Endothelial cell of umbilical vein (primary cell): ENCODE data around the gene TRPM8. TPM values are rescaled to one million over a fixed set of nuclear protein-coding genes. Genes with fewer than 3 reads are reported as not detected.

Source experiments
- BruUV-seq: library from RNA; stranded (reverse); fragments of 400-500 nt; replicated peaks from 2 replicates; lab custom pipeline; 2021; lab: Mats Ljungman, UMichigan
- CTCF ChIA-PET: fragments of 300-600, 350-600 bp; sonication (Branson Sonifier 250); formaldehyde crosslinking; loops from one replicate; lab custom pipeline; 2021; ENCODE audit warnings: antibody characterized with exemption, inconsistent platforms; lab: Charles Lee
- POLR2A ChIA-PET: fragments of 300-600, 350-600 bp; sonication (Branson Sonifier 250); formaldehyde crosslinking; loops from one replicate; lab custom pipeline; 2021; ENCODE audit warnings: antibody characterized with exemption, inconsistent platforms; lab: Charles Lee
- DNase-seq: peaks from one replicate; pipeline ENCODE4 v3.0.0-alpha.2; 2011; ENCODE audit warnings: low read depth, low spot score
- FAIRE-seq: peaks from 2 replicates; lab custom pipeline; 2011; peaks lifted over from hg19 to GRCh38; lab: Jason Lieb, UNC
- H2AFZ ChIP-seq: 2 replicates; pipeline ENCODE4 v1.6.0; 2012; ENCODE audit warnings: low read depth, low read length, control low read depth, inconsistent platforms
- H3K27ac ChIP-seq: 2 replicates; pipeline ENCODE4 v1.5.1; 2011; ENCODE audit warnings: low read depth, mild to moderate bottlenecking, control low read depth, low read length, moderate library complexity; ENCODE audit not compliant: insufficient read depth
- H3K27me3 ChIP-seq, 2 experiments: 2 replicates each; pipeline versions ENCODE4 v1.6.0 to v1.6.1; 2011; ENCODE audit warnings: low read length in 2 of 2, mixed read lengths in 1 of 2; ENCODE audit not compliant: control insufficient read depth in 2 of 2, insufficient read depth in 2 of 2
- H3K36me3 ChIP-seq, 2 experiments: 2 replicates in 1 of 2; 3 replicates in 1 of 2; pipeline ENCODE4 v1.5.1; 2011; ENCODE audit warnings: low read length in 2 of 2, mild to moderate bottlenecking in 1 of 2, moderate library complexity in 1 of 2; ENCODE audit not compliant: control insufficient read depth in 2 of 2, insufficient read depth in 2 of 2; ENCODE audit errors: extremely low read depth in 1 of 2
- H3K4me1 ChIP-seq: 3 replicates; pipeline ENCODE4 v1.5.1; 2011; ENCODE audit warnings: mild to moderate bottlenecking, low read length; ENCODE audit not compliant: control insufficient read depth, insufficient read depth; ENCODE audit errors: extremely low read depth
- H3K4me2 ChIP-seq: 2 replicates; pipeline ENCODE4 v1.6.1; 2011; ENCODE audit warnings: low read length, control low read depth, mixed read lengths; ENCODE audit not compliant: insufficient read depth
- H3K4me3 ChIP-seq, 3 experiments: fragments of 200-600 bp in 1 of 3; sonication (generic), shearing (Covaris generic) in 1 of 3; replicated peaks in 1 of 3; 2 replicates each; pipeline ENCODE4 v1.5.1; 2011 to 2016; ENCODE audit warnings: control low read depth in 3 of 3, low read length in 3 of 3, mild to moderate bottlenecking in 2 of 3, inconsistent platforms in 1 of 3, low read depth in 1 of 3, moderate library complexity in 1 of 3; ENCODE audit not compliant: insufficient read depth in 1 of 3
- H3K79me2 ChIP-seq: 2 replicates; pipeline ENCODE4 v1.6.0; 2012; ENCODE audit warnings: low read length, inconsistent platforms; ENCODE audit not compliant: control insufficient read depth, insufficient read depth
- H3K9ac ChIP-seq: replicated peaks from 2 replicates; pipeline ENCODE3; 2011; ENCODE audit warnings: low read length, control low read depth; ENCODE audit not compliant: insufficient read depth; ENCODE audit errors: extremely low read depth
- H3K9me1 ChIP-seq: replicated peaks from 3 replicates; pipeline ENCODE4 v1.6.0; 2011; ENCODE audit warnings: mild to moderate bottlenecking, low read length; ENCODE audit not compliant: control insufficient read depth, insufficient read depth; ENCODE audit errors: extremely low read depth
- H3K9me3 ChIP-seq: replicated peaks from 2 replicates; pipeline ENCODE4 v1.5.1; 2012; ENCODE audit warnings: low read length, inconsistent platforms; ENCODE audit not compliant: control insufficient read depth, insufficient read depth
- H4K20me1 ChIP-seq: replicated peaks from 2 replicates; pipeline ENCODE3; 2011; ENCODE audit warnings: mild to moderate bottlenecking, low read length; ENCODE audit not compliant: control insufficient read depth, insufficient read depth; ENCODE audit errors: extremely low read depth
- FOS ChIP-seq: IDR thresholded peaks from 2 replicates; pipeline ENCODE4 v1.6.1; 2011; ENCODE audit warnings: mild to moderate bottlenecking, low read length, moderate library complexity, borderline replicate concordance; ENCODE audit not compliant: insufficient read depth
- GATA2 ChIP-seq: IDR thresholded peaks from 2 replicates; pipeline ENCODE4 v1.7.0; 2011; ENCODE audit warnings: low read depth, mild to moderate bottlenecking, moderate library complexity, mixed read lengths, low read length; ENCODE audit not compliant: insufficient read length, insufficient read depth
- JUN ChIP-seq: IDR thresholded peaks from 2 replicates; pipeline ENCODE4 v1.6.1; 2011; ENCODE audit warnings: borderline replicate concordance, low read depth; ENCODE audit not compliant: insufficient read length, insufficient read depth
- MAX ChIP-seq: IDR thresholded peaks from 2 replicates; pipeline ENCODE4 v1.6.1; 2011; ENCODE audit not compliant: insufficient read depth, insufficient read length
- MYC ChIP-seq: IDR thresholded peaks from one replicate; pipeline ENCODE4 v1.6.1; 2011; ENCODE audit warnings: mild to moderate bottlenecking, low read depth, low read length
- POLR2A ChIP-seq: IDR thresholded peaks from 2 replicates; pipeline ENCODE4 v1.6.1; 2012; ENCODE audit warnings: low read depth, mild to moderate bottlenecking, control low read depth, low read length
- POLR2AphosphoS5 ChIP-seq: IDR thresholded peaks from 2 replicates; pipeline ENCODE4 v1.6.1; 2012; ENCODE audit warnings: low read depth, mild to moderate bottlenecking, control low read depth, low read length, moderate library complexity; ENCODE audit not compliant: insufficient read depth
- dilution Hi-C: fragments of 300-500 bp; cut with MboI; formaldehyde crosslinking; loops from one replicate; pipeline ENCODE4 v1.15.0; 2019; ENCODE audit warnings: low sequenced_read_pairs; ENCODE audit not compliant: extremely low pct_ligation_motif_present
- intact Hi-C: fragments of 100-400 bp; cut with micrococcal nuclease; formaldehyde crosslinking; loops from one replicate; pipeline ENCODE4 v1.10.0; 2022
- polyA plus RNA-seq, 4 experiments: library from polyadenylated mRNA; depleted of rRNA in 3 of 4; stranded (reverse) in 3 of 4; unstranded in 1 of 4; fragments of >200 nt; gene quantifications; 2 replicates each; pipeline versions ENCODE4 v1.2.1 to v1.2.3, GENCODE V29; 2011 to 2012; ENCODE audit warnings: missing spikeins in 1 of 4
- total RNA-seq: library from RNA; stranded (reverse); gene quantifications from 2 replicates; pipeline ENCODE4 v1.2.3, GENCODE V29; 2021

Gene TRPM8
- total and polyA plus RNA-seq, 2 donors (not counting 3 experiments of a cell fraction or from before 2014, with no cell fraction given), result not detected

DNA sequence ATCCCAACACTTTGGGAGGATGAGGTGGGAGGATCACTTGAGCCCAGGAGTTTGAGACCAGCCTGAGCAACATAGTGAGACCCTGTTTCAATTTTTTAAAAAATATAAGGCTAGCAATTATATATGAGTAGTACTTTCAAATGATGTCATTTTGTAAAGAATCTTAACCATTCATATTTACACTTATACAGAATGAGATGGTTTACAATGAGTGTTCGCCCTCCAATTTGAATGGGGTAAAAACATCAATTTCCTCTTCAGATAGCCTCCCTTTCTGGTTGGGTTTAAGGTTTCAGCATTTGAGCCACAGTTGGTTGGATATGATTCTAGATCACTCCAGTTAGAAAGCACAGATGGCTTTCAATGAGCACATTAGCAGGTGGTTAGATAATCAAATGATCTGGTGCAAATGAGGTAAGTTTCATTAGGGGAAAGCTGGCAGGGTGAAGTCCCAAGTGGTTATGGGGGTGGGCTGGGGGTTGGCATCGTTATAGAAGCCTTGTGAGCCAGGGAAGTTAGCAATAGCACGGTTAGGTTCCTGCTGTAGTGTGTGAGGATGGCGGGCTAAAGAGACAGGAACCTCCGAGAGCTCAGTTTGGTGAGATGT lies 63.9 kb downstream of the TRPM8 start:
- no peaks in the 10 kb centered on the region for H3K36me3 ChIP-seq
- ChIA-PET CTCF (interaction anchor here (0.9 to 1.2 kb wide), 2 partner anchors 154 to 564 kb away, joined by 3 read pairs; no protein-coding TSS in a partner anchor), POLR2A (no interaction called here)
- no peaks in the 10 kb centered on the region for H4K20me1 ChIP-seq
- H3K27me3 ChIP-seq, result peaks cover 0 to 3% of the 10 kb centered on the region in 2 experiments
- H3K4me2 ChIP-seq, result no peak overlapping the region
- BruUV-seq, result no TSS peak
- no peaks in the 10 kb centered on the region for H3K4me1 ChIP-seq
- TF ChIP-seq GATA2 (no peak), POLR2A (no peak), POLR2AphosphoS5 (no peak), JUN (no peak), FOS (no peak), MYC (no peak), MAX (no peak)
- H3K27ac ChIP-seq, result no peak overlapping the region
- no peak for DNase-seq
- H3K79me2 ChIP-seq, result no peaks in the 10 kb centered on the region
- no peak overlapping the region for H3K4me3 ChIP-seq
- intact Hi-C loops, result no loop called here
- no peak overlapping the region for H3K9ac ChIP-seq
- dilution Hi-C loops, result no loop called here
- H3K9me1 ChIP-seq, result no peaks in the 10 kb centered on the region
- no peak overlapping the region for H2AFZ ChIP-seq
- no peaks in the 10 kb centered on the region for H3K9me3 ChIP-seq
- no peak for FAIRE-seq
